Measurements from ENCODE around the gene LMO7.

DNA sequence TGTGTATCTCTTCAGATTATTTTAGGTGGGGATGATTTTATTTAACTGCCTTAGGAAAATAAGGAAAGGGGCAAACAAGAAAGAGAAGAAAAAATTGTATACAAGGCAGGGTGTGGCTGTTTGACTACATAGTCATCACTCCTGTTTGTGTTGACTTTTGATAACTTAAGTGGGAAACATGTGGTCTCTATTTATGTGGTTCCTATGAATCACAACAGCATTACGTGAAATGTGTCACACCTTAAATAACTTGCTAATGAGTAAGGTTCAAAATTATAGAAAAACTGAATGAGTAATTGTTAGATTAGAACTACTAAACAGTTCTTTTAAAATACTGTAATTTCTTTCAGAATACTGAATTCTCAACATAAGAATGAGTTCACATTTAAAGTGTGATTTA lies 69.3 kb downstream of the LMO7 start:
- no peak for TF ChIP-seq POLR2AphosphoS5 (IDR thresholded peaks at IDR 0.05; ENCODE audit: low read depth, low read length)
- TF ChIP-seq, protein P1, sequence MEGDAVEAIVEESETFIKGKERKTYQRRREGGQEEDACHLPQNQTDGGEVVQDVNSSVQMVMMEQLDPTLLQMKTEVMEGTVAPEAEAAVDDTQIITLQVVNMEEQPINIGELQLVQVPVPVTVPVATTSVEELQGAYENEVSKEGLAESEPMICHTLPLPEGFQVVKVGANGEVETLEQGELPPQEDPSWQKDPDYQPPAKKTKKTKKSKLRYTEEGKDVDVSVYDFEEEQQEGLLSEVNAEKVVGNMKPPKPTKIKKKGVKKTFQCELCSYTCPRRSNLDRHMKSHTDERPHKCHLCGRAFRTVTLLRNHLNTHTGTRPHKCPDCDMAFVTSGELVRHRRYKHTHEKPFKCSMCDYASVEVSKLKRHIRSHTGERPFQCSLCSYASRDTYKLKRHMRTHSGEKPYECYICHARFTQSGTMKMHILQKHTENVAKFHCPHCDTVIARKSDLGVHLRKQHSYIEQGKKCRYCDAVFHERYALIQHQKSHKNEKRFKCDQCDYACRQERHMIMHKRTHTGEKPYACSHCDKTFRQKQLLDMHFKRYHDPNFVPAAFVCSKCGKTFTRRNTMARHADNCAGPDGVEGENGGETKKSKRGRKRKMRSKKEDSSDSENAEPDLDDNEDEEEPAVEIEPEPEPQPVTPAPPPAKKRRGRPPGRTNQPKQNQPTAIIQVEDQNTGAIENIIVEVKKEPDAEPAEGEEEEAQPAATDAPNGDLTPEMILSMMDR (IDR thresholded peaks at IDR 0.05), result no peak
- TF ChIP-seq, protein P2, sequence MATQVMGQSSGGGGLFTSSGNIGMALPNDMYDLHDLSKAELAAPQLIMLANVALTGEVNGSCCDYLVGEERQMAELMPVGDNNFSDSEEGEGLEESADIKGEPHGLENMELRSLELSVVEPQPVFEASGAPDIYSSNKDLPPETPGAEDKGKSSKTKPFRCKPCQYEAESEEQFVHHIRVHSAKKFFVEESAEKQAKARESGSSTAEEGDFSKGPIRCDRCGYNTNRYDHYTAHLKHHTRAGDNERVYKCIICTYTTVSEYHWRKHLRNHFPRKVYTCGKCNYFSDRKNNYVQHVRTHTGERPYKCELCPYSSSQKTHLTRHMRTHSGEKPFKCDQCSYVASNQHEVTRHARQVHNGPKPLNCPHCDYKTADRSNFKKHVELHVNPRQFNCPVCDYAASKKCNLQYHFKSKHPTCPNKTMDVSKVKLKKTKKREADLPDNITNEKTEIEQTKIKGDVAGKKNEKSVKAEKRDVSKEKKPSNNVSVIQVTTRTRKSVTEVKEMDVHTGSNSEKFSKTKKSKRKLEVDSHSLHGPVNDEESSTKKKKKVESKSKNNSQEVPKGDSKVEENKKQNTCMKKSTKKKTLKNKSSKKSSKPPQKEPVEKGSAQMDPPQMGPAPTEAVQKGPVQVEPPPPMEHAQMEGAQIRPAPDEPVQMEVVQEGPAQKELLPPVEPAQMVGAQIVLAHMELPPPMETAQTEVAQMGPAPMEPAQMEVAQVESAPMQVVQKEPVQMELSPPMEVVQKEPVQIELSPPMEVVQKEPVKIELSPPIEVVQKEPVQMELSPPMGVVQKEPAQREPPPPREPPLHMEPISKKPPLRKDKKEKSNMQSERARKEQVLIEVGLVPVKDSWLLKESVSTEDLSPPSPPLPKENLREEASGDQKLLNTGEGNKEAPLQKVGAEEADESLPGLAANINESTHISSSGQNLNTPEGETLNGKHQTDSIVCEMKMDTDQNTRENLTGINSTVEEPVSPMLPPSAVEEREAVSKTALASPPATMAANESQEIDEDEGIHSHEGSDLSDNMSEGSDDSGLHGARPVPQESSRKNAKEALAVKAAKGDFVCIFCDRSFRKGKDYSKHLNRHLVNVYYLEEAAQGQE (IDR thresholded peaks at IDR 0.05; ENCODE audit: insufficient read depth in 1 of 2, low read depth in 2 of 2, low read length in 1 of 2), result no peak

Measured in Panc1 (cell line).